Activated CD8-positive, alpha-beta memory T cell treated with anti-CD3 and anti-CD28 coated beads for 24 hours (primary cell): ENCODE data around the gene MAGEA6.
"Not testable (repeated sequence)": the region's sequence is repeated elsewhere in the genome, so short reads cannot be mapped to it uniquely, and the experiment has no call there.

Experiments
- DNase-seq: peaks from one replicate; pipeline ENCODE4 v3.0.0-alpha.2; 2020

The MAGEA6 gene, protein sequence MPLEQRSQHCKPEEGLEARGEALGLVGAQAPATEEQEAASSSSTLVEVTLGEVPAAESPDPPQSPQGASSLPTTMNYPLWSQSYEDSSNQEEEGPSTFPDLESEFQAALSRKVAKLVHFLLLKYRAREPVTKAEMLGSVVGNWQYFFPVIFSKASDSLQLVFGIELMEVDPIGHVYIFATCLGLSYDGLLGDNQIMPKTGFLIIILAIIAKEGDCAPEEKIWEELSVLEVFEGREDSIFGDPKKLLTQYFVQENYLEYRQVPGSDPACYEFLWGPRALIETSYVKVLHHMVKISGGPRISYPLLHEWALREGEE

DNA sequence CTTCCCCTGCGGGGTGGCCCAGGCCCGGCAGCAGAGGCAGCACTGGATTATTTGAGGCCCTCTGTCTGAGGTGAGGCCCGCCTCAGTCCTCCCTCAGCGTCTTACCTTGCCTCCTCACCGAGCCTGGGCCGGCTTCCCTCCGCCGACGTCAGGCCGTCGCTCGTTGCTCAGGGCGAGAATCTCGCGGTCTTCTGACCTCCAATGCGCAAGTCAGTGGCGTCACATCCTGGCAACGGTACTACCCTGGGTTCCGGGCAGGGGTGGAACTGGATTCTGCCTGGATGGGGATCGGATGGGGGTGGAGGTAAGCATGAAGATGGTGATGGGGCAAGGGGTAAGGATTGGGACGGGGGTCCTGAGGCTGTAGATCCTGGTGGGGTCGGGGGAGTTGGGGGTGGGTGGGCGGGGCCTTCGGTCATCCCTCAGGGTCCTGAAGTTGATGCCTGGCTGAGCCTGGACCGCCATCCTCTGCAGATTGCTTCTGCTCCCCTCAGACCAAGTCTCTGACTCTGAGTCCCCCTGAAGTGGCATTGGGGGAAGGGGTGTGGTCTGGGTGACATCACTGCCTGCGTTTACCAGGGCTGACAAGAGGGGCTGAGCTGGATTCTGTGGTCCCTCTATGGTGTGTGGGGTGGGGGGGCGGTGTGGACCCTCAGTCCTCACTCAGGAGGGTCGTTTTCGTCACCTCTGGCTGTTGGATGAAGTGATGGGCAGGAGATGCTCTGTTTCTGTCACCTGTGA lies at the start of gene MAGEA6:
TSS of gene MAGEA6 (minus strand) at position 141 of the 741 bp plus-strand sequence. CDS start 2,039 bp downstream, outside the sequence.
- DNase-seq = not testable (repeated sequence)

DNA sequence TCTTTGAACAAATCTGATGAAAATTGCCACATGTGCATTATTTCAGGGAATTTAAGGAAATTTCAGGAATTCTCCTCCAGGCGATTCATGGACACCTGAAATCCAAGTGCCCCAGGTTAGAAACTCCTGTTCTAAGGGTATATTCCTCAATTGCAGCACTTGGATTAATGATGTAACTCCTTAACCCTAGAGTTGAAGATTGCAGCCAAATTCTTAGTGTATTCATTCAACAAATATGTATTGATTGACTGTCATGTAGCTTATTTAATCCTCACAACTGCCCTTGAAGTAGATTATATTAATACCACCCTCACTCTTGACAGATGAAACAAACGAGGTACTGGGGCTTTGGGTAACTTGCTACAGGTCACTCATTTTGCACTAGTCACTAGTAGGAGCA lies 49.8 kb upstream of the MAGEA6 start:
- DNase-seq = no peak

DNA sequence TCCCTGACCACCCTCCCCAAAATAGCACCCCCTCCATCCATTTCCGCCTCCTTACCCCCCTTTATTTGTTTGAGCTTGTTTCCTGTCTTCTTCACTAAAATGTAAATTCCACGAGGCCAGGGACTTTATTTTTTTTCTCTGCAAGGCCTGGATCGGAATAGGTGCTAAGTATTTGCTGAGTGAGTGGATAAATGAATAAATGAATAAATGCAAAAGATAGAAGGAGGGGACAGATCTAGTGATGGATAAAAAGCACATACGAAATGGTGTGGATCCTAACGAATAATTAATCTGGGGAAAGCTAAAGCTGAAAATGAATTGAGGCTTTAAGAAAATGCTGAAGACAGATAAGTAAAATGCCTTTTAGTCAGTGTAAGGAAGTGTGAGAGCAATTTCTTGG lies 48.9 kb upstream of the MAGEA6 start:
- no peak for DNase-seq

DNA sequence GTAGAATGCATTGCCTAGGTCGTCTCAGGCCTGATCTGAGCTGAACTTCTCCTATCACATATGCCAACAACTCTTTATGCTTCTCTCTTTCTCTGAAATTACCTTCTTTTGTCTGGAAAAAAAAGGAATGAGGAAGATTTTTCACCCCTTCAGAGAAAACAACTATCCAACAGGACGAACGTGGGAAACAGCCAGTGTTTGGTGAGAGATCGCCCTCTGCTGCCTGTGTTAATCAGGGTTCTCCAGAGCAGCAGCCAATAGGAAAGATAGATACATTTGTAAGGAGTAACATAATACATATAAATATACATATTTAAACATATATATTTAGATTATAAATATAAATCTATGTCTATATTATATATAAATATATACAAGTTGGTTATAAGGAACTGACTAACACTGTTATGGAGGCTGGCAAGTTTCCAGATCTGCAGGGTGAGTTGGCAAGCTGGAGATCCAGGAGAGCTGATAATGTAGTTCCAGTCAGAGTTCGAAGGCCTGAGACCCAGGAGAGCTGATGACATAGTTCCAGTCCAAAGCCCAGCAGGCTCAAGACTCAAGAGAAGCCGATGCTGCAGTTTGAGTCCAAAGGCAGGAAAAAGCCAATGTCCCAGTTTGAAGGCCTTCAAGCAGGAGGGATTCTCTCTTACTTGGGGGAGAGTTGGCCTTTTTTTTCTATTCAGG lies 47.7 kb upstream of the MAGEA6 start:
- DNase-seq = no peak

DNA sequence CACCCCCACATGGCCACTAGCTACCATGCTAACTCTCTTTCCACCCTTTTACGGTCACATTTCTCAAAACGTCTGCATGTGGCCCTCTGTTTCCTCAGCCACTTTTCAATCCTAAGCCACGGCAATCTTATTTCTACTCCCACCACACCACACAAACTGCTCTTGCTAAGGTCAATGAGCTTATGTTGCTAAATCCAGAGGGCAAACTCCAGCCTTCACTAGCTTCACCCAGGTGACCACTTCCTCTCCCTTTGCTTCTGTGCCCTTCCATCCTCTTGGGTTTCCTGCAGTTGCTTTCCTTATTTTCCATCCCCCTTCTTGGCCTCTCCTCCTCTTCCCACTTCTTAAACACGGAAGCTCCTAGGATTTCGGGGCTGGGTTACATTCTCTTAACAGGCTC lies 44.6 kb upstream of the MAGEA6 start:
- DNase-seq = no peak

DNA sequence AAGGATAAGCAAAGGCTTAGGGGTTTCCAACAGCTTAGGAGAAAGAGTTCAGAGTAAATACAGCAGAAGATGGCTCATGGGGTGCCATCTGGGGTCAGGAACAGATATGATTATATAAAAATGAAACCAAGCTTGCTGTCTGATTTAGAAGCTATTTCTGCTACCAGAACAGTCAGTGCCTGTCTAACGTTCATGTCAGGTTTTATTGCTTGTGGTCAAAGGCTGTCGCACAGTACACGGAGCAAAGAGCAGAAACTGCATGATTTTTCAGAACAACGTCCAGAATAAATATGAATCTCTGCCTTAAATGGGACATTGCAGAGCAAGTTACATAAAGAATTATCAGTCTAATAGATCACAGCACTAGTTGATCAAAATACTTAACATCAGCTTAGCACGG lies 43.7 kb upstream of the MAGEA6 start:
- DNase-seq = no peak

DNA sequence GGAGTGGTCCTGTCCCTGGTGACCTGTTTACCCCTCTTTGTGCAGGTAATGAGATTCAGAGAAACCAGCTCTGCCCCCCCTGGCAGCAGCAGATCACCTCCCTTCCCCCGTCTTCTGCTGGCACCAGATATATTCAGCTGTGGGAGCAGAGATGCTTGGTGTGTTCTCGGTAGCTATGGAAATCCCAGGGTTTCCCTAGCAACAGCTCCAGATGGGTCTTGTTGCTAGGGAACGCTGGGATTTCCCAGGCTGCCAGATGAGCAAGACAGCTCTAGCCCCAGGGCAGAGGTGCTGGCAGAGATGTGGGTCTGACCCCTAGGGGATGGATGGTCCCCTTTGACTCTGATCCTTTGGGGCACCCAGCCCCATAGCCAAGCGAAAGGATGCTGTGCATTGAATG lies 40.9 kb upstream of the MAGEA6 start:
- no peak for DNase-seq

DNA sequence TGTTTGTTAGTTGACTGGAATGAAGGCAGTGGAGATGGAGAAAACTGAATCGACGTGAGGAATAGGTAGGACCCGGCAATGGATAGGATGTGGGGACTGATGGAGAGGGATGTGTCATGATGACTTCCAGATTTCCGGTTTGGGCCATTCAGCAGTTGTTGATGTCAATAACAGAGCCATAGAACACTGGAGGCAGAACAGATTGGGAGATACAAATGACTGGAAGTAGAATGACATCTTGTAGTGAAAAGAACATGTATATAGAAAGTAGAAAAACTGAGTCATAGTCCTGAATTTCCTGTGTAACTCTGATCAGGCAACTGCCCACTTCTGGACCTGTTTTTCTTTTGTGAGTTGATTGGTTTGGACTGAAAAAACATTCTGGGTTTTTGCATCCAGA lies 36.5 kb upstream of the MAGEA6 start:
- no peak for DNase-seq

DNA sequence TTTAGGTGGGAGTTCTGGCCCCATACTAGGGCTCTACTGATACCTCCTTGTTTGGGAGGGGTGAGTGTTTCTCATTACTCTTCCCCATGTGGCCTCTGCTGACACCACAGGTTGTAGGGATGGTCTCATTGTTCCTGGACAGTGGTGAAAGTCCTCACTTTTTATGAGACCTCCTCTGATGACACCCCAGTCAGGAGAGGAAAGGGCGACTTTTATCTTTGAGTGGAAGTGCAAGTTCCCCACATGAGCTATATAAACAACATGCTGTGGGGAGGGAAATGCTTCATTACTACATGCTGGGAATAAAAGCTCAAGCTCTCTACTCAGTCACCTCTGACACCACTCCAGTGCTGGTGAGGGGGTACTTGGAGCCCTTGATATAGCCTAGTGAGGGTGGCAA lies 29.5 kb upstream of the MAGEA6 start:
- DNase-seq = no peak

DNA sequence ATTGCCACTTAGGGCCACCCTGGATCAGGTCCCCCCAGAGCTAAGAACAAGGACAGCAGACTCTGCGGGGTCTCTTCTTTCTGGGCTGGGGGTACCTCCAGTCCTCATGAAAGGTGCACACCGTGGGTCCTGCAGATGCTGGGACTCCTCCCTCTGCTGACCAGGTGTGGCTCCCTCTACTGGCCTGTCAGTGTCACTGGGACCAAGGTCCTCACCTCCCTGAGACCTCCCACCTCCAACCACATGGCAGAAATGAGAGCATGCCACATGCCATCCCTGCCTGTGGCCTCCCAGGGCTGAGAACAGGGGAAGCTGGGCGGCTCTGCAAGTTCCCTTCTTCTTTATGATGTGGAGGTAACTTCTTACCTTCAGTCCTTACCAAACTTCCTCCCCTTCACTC lies 17.6 kb upstream of the MAGEA6 start:
- DNase-seq = not testable (repeated sequence)

DNA sequence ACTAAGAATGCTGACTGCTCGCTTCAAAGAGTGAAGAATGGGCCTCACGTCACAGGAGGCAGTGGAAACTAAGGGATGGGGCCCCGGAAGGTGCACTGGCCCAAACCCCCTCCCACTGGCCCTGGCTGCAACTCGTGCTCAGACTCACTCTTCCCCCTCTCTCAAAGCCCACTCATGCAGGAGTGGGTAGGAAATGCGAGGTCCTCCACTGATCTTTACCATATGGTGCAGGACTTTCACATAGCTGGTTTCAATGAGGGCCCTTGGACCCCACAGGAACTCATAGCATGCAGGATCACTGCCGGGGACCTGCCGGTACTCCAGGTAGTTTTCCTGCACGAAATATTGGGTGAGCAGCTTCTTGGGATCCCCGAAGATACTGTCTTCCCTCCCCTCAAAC lies 2.9 kb downstream of the MAGEA6 start:
- DNase-seq = not testable (repeated sequence)

DNA sequence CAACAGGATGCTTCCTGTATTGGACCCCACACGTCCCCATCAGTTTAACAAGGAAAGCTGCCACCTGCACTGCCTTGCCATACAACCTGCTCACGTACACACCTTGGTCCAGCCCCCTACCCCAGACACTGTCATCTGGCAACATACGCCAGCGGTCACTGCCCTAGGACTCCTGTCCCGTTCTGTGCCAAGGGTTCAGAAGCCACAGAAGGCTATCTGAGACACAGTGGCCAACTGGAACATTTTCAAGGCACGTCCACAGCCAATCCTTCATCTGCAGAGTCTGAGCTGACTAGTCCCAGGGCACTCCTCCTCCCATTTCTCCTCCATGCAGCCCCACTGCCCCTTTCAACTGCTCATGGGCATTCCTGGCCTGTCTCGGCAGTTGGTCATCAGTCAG lies 7.9 kb downstream of the MAGEA6 start:
- DNase-seq = not testable (repeated sequence)

DNA sequence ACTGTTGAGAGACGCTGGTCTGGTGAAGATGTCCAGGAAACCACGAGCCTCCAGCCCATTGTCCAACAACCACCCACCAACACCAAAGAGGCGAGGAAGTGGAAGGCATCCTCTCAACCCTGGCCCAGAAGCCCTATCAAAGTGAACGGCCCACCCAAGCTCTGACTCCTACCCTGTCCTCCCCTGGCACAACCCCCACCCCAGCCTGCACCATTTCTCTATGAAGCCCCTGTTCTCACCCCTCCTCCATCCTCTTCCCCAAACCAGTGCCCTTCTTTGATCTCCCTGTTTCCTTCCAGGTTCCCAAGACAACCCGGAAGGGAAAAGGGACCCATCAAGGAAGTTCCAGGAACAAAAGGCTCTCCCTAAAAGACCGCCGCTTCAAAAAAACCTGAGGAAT lies 9.9 kb downstream of the MAGEA6 start:
- not testable (repeated sequence) for DNase-seq

DNA sequence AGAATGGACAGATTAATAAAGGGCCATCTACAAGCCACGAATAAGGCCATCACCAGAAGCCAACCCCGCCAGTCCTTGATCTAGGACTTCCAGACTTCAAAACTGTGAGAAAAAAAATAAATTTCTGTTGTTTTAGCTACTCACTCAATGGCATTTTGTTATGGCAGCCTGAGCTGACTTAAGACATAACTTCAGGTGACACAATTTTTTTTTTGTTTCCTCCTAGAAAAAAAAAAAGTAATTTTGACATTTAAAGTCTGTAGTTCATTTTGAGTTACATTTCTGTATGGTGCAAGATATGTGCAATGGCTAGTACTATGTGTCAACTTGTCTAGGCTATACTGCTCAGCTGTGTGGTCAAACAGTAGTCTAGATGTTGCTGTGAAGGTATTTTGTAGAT lies 10.6 kb downstream of the MAGEA6 start, which contains the start of gene CSAG3:
TSS of gene CSAG3 (plus strand) at position 301 of the 400 bp plus-strand sequence.
- DNase-seq = not testable (repeated sequence)

DNA sequence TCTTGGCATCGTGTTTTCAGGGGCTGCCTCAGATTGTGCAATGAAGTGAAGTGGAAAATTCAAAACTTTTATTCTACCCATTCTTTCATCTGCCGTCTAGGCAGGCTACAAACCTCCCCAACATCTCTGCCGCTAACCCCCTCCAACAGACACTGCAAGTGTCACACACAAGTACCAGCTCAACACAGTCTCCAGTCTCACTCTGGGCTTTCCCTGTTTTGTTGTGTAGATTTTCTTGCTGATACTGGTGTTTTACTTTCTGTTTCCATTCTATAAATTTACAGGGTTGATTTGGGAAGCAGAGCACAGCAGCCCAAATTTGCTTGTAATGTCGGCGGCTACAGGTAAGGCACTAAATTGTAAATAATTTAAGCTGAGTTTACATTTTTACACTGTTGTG lies 14.6 kb downstream of the MAGEA6 start:
- not testable (repeated sequence) for DNase-seq

DNA sequence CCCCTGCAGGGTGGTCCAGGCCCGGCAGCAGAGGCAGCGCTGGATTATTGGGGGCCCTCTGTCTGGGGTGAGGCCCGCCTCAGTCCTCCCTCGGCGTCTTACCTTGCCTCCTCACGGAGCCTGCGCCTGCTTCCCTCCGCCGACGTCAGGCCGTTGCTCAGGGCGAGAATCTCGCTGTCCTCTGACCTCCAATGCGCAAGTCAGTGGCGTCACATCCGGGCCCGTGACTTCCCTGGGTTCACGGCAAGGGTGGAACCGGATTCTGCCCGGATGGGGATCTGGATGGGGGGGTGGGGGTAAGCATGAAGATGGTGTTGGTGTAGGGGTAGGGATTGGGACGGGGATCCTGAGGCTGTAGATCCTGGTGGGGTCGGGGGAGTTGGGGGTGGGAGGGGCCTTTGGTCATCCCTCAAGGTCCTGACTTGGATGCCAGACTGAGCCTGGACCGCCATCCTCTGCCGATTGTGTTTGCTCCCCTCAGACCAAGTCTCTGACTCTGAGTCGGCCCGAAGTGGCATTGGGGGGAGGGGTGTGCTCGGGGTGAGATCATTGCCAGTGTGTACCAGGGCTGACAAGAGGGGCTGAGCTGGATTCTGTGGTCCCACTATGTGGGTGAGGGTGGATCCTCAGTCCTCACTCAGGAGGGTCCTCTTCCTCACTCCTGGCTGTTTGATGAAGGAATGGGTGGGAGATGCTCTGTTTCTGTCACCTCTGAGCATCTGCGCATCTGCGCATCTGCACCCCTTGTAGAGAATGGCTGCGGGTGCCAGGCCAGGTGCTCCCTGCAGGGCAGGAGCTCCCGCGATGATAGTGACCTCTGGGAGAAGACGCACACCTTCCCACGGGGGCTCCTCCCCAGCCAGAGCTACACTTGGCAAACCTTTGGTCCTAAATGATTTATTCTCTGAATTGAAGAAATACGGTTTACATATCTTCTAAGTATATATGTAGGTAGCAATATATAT lies 15.5 kb downstream of the MAGEA6 start, which contains the start of gene MAGEA2:
TSS of gene MAGEA2 (minus strand) at position 157 of the 965 bp plus-strand sequence. CDS start 2,479 bp downstream, outside the sequence.
- not testable (repeated sequence) for DNase-seq

DNA sequence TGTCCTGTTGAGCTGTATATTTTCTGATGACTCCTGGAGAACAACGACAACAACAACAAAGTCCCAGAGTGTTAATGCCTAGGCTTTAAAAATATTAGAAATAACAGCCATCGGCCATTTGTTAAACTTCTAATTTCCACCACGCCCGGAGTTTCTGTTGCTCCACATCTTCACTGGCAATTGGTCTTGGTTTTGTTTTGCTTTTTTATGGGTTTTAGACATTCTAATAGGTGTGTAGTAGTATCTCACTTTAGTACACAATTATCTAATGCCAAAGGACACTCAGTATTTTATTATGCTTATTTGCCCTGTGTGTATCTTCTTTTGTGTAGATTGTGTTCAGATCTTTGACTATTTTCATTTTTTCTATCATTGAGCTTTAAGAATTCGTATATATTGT lies 30.9 kb downstream of the MAGEA6 start:
- DNase-seq = no peak

DNA sequence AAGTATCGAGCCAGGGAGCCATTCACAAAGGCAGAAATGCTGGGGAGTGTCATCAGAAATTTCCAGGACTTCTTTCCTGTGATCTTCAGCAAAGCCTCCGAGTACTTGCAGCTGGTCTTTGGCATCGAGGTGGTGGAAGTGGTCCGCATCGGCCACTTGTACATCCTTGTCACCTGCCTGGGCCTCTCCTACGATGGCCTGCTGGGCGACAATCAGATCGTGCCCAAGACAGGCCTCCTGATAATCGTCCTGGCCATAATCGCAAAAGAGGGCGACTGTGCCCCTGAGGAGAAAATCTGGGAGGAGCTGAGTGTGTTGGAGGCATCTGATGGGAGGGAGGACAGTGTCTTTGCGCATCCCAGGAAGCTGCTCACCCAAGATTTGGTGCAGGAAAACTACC lies 33.0 kb downstream of the MAGEA6 start:
- DNase-seq = not testable (repeated sequence)

DNA sequence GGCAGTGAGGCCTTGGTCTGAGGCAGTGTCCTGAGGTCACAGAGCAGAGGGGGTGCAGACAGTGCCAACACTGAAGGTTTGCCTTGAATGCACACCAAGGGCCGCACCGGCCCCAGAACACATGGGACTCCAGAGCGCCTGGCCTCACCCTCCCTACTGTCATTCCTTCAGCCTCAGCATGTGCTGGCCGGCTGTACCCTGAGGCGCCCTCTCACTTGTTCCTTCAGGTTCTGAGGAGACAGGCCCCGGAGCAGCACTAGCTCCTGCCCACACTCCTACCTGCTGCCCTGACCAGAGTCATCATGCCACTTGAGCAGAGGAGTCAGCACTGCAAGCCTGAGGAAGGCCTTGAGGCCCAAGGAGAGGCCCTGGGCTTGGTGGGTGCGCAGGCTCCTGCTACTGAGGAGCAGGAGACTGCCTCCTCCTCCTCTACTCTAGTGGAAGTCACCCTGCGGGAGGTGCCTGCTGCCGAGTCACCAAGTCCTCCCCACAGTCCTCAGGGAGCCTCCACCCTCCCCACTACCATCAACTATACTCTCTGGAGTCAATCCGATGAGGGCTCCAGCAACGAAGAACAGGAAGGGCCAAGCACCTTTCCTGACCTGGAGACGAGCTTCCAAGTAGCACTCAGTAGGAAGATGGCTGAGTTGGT lies 33.5 kb downstream of the MAGEA6 start:
- DNase-seq = no peak

DNA sequence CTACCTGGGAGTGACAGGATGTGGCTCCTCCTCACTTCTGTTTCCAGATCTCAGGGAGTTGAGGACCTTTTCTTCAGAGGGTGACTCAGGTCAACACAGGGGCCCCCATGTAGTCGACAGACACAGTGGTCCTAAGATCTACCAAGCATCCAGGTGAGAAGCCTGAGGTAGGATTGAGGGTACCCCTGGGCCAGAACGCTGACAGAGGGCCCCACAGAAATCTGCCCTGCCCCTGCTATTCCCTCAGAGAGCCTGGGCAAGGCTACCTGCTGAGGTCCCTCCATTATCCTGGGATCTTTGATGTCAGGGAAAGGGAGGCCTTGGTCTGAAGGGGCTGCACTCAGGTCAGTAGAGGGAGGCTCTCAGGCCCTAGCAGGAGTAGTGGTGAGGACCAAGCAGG lies 34.4 kb downstream of the MAGEA6 start:
- DNase-seq = no peak

DNA sequence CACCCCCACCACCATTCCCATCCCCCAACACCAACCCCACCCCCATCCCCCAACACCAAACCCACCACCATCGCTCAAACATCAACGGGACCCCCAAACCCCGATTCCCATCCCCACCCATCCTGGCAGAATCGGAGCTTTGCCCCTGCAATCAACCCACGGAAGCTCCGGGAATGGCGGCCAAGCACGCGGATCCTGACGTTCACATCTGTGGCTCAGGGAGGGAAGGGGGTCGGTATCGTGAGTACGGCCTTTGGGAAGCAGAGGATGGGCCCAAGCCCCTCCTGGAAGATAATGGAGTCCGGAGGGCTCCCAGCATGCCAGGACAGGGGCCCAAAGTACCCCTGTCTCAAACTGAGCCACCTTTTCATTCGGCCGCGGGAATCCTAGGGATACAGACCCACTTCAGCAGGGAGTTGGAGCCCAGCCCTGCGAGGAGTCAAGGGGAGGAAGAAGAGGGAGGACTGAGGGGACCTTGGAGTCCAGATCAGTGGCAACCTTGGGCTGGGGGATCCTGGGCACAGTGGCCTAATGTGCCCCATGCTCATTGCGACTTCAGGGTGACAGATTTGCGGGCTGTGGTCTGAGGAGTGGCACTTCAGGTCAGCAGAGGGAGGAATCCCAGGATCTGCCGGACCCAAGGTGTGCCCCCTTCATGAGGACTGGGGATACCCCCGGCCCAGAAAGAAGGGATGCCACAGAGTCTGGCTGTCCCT lies 35.2 kb downstream of the MAGEA6 start:
- not testable (repeated sequence) for DNase-seq
